Caco-2 (cell line): ENCODE results near the gene KRT1. TPM values are rescaled to one million over a fixed set of nuclear protein-coding genes. Genes with fewer than 3 reads are reported as not detected.

Experiments
- BruUV-seq: library from RNA; stranded (reverse); fragments of 400-500 nt; replicated peaks from 2 replicates; lab custom pipeline; 2021; lab: Mats Ljungman, UMichigan
- CTCF ChIA-PET: fragments of 300-600 bp; sonication (Branson Sonifier 250); formaldehyde crosslinking; loops from one replicate; lab custom pipeline; 2022; ENCODE audit warnings: antibody characterized with exemption; lab: Charles Lee
- POLR2A ChIA-PET: fragments of 300-600 bp; sonication (Branson Sonifier 250); formaldehyde crosslinking; loops from one replicate; lab custom pipeline; 2022; ENCODE audit warnings: antibody characterized with exemption; lab: Charles Lee
- DNase-seq, 2 experiments: peaks; one replicate each; pipeline versions ENCODE4 v3.0.0 to v3.0.0-alpha.2; 2020 to 2022
- H3K27me3 ChIP-seq: replicated peaks from 2 replicates; pipeline ENCODE4 v1.6.0; 2011; ENCODE audit warnings: low read length; ENCODE audit not compliant: control insufficient read depth, insufficient read depth
- H3K36me3 ChIP-seq: 2 replicates; pipeline ENCODE4 v1.5.1; 2011; ENCODE audit warnings: low read length; ENCODE audit not compliant: control insufficient read depth, insufficient read depth
- H3K4me1 ChIP-seq: fragments of 250-450 bp; sonication (Bioruptor Pico); 2 replicates; pipeline ENCODE4 v1.5.1; 2020; ENCODE audit warnings: mild to moderate bottlenecking
- H3K4me3 ChIP-seq: 2 replicates; pipeline ENCODE4 v1.5.1; 2011; ENCODE audit warnings: low read depth, mild to moderate bottlenecking, control low read depth, low read length
- H3K9me3 ChIP-seq: fragments of 250-450 bp; sonication (Bioruptor Pico); 2 replicates; pipeline ENCODE4 v1.5.1; 2020; ENCODE audit warnings: mild to moderate bottlenecking, moderate library complexity
- H3K27ac Mint-ChIP-seq: one replicate; pipeline ENCODE4 v1.8.0; 2022; ENCODE audit warnings: mixed read lengths; ENCODE audit not compliant: unreplicated experiment
- H3K27me3 Mint-ChIP-seq: one replicate; pipeline ENCODE4 v1.8.0; 2022; ENCODE audit warnings: mixed read lengths; ENCODE audit not compliant: insufficient read depth, unreplicated experiment
- H3K36me3 Mint-ChIP-seq: one replicate; pipeline ENCODE4 v1.8.0; 2022; ENCODE audit warnings: mild to moderate bottlenecking, mixed read lengths; ENCODE audit not compliant: insufficient read depth, unreplicated experiment
- H3K4me1 Mint-ChIP-seq: one replicate; pipeline ENCODE4 v1.8.0; 2022; ENCODE audit warnings: low read depth, mixed read lengths; ENCODE audit not compliant: unreplicated experiment
- H3K4me3 Mint-ChIP-seq: one replicate; pipeline ENCODE4 v1.8.0; 2022; ENCODE audit warnings: mild to moderate bottlenecking, moderate library complexity, mixed read lengths; ENCODE audit not compliant: unreplicated experiment
- H3K9me3 Mint-ChIP-seq: one replicate; pipeline ENCODE4 v1.8.0; 2022; ENCODE audit warnings: mixed read lengths; ENCODE audit not compliant: unreplicated experiment
- CTCF ChIP-seq, 2 experiments: fragments of 200-600 bp in 1 of 2; IDR thresholded peaks; 1 replicate in 1 of 2; 2 replicates in 1 of 2; pipeline versions ENCODE4 v1.5.1 to v1.8.0; 2011 to 2022; ENCODE audit warnings: antibody characterized with exemption in 1 of 2, control low read depth in 1 of 2, inconsistent platforms in 1 of 2, low read depth in 1 of 2, low read length in 1 of 2, mild to moderate bottlenecking in 1 of 2, moderate library complexity in 1 of 2; ENCODE audit not compliant: insufficient read depth in 1 of 2, severe bottlenecking in 1 of 2, unreplicated experiment in 1 of 2
- intact Hi-C: fragments of 100-400 bp; cut with micrococcal nuclease; formaldehyde crosslinking; loops from one replicate; pipeline ENCODE4 v1.10.0; 2022; ENCODE audit not compliant: unreplicated experiment
- total RNA-seq: library from RNA; stranded (reverse); gene quantifications from 2 replicates; pipeline ENCODE4 v1.2.3, GENCODE V29; 2022

The KRT1 gene
- total RNA-seq, 1 experiment from 2014 or later = 0.20 TPM

DNA sequence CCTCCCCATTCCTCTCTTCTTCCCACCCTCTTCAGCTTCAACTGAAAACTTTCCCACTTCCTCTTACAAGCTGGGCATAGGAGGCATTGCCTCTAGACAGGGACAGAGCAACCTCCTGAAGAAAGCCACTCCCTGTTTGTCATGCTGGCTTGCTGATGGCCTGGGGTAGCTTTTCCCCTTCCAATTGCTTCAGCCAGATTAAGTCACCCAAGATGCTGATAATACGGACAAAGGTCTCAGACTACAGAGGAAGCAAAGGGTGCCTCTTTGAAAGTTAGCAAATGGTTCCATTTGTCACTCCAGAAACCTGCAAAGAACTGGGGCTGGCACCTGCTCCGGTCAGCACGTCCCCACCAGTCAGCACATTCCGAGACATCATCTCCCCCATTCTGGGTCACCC, 34.2 kb downstream of the KRT1 start:
- H3K4me1 Mint-ChIP-seq = no peaks in the 10 kb centered on the region
- H3K9me3 Mint-ChIP-seq = no peaks in the 10 kb centered on the region
- no peak overlapping the region for H3K4me3 Mint-ChIP-seq
- no peak for DNase-seq
- no peak overlapping the region for H3K27ac Mint-ChIP-seq
- Histone ChIP-seq H3K9me3 (no peaks in the 10 kb centered on the region), H3K36me3 (no peaks in the 10 kb centered on the region), H3K4me1 (no peaks in the 10 kb centered on the region), H3K27me3 (no peaks in the 10 kb centered on the region; the same call in 1 of the 2 replicates), H3K4me3 (no peak overlapping the region)
- peaks cover 31% of the 10 kb centered on the region for H3K27me3 Mint-ChIP-seq
- ChIA-PET POLR2A (no interaction called here), CTCF (interaction anchor here (0.6 kb wide), 1 partner anchor 225 kb away, joined by 3 read pairs; no protein-coding TSS in a partner anchor)
- BruUV-seq = no TSS peak
- no peaks in the 10 kb centered on the region for H3K36me3 Mint-ChIP-seq
- intact Hi-C loops = no loop called here
- no peak for TF ChIP-seq CTCF (IDR thresholded peaks at IDR 0.05; ENCODE audit: insufficient read depth in 1 of 2, low read depth in 1 of 2, low read length in 1 of 2, severe bottlenecking in 1 of 2, unreplicated experiment in 1 of 2)

- no peaks in the 10 kb centered on the region; the same call in 1 of the 2 replicates for H3K27me3 ChIP-seq
- Mint-ChIP-seq H3K27ac (no peak overlapping the region), H3K4me1 (no peaks in the 10 kb centered on the region), H3K27me3 (peaks cover 31% of the 10 kb centered on the region), H3K9me3 (no peaks in the 10 kb centered on the region), H3K4me3 (no peak overlapping the region), H3K36me3 (no peaks in the 10 kb centered on the region)
- intact Hi-C loops = no loop called here
- no peaks in the 10 kb centered on the region for H3K9me3 ChIP-seq
- H3K4me1 ChIP-seq = no peaks in the 10 kb centered on the region
- TF ChIP-seq CTCF (IDR thresholded peaks at IDR 0.05; ENCODE audit: insufficient read depth in 1 of 2, low read depth in 1 of 2, low read length in 1 of 2, severe bottlenecking in 1 of 2, unreplicated experiment in 1 of 2) = no peak
- H3K36me3 ChIP-seq = no peaks in the 10 kb centered on the region
- DNase-seq = no peak
- CTCF ChIA-PET = no interaction called here
- POLR2A ChIA-PET = no interaction called here
- H3K4me3 ChIP-seq = no peak overlapping the region
- no TSS peak for BruUV-seq
Observed at GRCh38 chr12:52645120-52645761, 35.0 kb downstream of the KRT1 start.

- H3K4me1 ChIP-seq = no peaks in the 10 kb centered on the region
- no peaks in the 10 kb centered on the region for H3K9me3 ChIP-seq
- no peaks in the 10 kb centered on the region for H3K36me3 Mint-ChIP-seq
- no peak overlapping the region for H3K4me3 Mint-ChIP-seq
- H3K9me3 Mint-ChIP-seq = no peaks in the 10 kb centered on the region
- H3K4me3 ChIP-seq = no peak overlapping the region
- BruUV-seq = no TSS peak
- H3K4me1 Mint-ChIP-seq = no peaks in the 10 kb centered on the region
- peaks cover 35% of the 10 kb centered on the region for H3K27me3 Mint-ChIP-seq
- no peaks in the 10 kb centered on the region; the same call in 1 of the 2 replicates for H3K27me3 ChIP-seq
- intact Hi-C loops = no loop called here
- no peak overlapping the region for H3K27ac Mint-ChIP-seq
- DNase-seq = no peak
- ChIA-PET CTCF (no interaction called here), POLR2A (no interaction called here)
- TF ChIP-seq CTCF (IDR thresholded peaks at IDR 0.05; ENCODE audit: insufficient read depth in 1 of 2, low read depth in 1 of 2, low read length in 1 of 2, severe bottlenecking in 1 of 2, unreplicated experiment in 1 of 2) = no peak
- no peaks in the 10 kb centered on the region for H3K36me3 ChIP-seq
Observed at GRCh38 chr12:52644078-52644415, 36.2 kb downstream of the KRT1 start.
